Stimulated activated CD8-positive, alpha-beta memory T cell treated with anti-CD3 and anti-CD28 coated beads, Interleukin-15, amount 100 ng/mL, for 4 hours (primary cell): ENCODE data around the gene PRR23E.

ENCODE experiments used
- DNase-seq, 2 donors: peaks; one replicate each; pipeline ENCODE4 v3.0.0-alpha.2; 2020; ENCODE audit warnings: low read depth in 2 of 2

Gene PRR23E

DNA sequence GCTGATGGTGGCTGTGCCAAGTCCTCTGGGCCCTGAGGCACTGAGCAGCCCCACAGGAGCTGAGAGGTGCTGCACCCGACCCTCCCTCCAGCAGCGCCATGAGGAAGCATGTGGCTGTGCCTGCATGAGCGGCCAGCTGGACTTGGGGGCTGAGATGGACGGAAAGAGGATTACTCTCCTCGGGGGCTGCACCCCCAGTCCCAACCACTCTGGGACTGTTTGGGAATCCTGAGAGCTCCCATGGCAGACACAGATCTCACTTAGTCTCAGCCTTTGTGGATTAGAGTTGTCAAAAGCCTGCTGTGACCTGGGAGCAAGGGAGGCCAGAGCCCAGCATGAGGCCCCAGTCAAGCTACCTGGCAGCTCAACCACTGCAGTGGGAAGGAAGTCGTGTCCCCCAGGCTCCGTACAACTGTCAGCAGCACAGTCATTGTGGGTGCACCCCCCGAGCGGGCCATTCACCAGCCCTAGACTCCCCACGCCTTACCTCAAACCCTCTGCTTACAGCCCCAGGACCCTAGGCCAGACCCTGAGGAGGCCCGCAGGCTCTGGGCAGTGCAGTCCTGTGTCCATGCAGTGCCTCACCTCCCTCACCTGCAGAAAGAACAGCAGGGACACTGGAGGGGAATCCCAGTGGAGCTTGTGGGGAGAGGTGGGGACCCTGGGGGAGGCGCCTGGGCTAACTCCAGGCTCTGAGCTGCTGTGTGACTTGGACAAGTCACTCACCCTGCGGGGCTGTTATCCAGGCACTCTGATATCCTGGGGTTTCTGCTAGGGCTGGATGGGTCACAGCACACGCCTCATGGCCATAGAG, 17.1 kb downstream of the PRR23E start:
- no peak for DNase-seq

- DNase-seq = no peak
Observed at GRCh38 chr3:127210654-127210943, 17.7 kb downstream of the PRR23E start.

GRCh38 chr3:127211118-127212060, 18.5 kb downstream of the PRR23E start:
- DNase-seq = no peak

GRCh38 chr3:127212231-127212630, 19.3 kb downstream of the PRR23E start:
- no peak for DNase-seq

DNA sequence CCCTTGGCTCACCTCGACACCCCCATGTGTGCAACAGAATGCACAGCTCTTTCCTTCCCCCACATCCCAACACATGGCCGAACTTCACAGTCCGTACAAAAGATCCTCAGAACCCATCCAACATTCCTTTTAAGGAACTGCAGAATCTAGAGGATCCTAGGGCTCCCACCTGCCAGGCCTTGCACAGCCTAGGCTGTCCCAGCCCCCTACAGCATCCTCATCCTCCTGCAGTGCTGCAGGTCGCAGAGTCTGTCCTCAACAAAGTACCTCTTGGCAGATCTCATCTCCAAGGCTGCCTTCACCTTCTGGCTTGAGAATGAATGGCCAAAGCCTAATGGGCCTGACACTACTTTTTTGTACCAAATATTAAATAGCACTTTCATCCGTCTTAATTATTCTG, 19.8 kb downstream of the PRR23E start:
- DNase-seq = no peak

- DNase-seq = no peak
Observed at GRCh38 chr3:127213381-127213918, 20.5 kb downstream of the PRR23E start.

GRCh38 chr3:127214975-127215374, 22.0 kb downstream of the PRR23E start:
- DNase-seq = no peak

- no peak for DNase-seq
Observed at GRCh38 chr3:127215714-127216414, 22.9 kb downstream of the PRR23E start.

DNA sequence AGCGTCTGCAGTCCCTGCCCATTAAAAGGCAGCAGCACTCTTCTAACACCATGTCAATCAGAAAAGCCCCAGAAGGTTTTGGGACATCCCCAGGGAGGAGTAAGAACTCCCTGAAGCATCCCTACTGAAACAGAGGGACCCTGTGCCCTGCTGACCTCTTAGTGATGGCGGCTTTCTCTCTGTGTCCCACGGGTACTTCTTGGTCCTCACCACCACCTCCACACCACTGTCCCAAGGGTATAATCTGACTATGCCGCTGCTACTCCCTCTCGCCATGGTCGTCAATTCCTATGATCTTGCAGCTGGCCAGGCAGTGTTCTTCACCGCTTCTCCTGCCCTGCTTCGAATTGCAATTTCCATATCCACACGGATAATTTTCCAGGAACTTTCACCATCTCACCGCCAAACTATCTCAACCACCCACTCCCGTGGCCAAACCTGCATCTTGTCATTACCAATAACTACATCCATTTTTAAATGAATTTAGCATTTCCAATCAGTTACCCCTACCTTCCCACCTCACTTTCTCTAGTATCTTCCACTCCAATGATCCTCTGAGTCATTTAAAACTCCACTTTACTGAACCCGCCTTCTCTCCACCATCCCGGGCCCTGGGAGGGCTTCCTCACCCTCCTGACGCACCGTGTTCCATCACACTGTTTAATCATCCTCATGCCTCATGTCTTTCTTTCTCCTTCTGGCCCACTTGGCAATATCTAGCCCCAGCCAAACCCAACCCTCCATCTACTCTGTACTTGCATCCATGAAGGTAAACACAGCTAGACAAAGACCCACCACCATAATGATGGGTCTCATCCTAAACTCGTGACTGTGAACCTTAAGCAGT, 23.7 kb downstream of the PRR23E start:
- no peak for DNase-seq

DNA sequence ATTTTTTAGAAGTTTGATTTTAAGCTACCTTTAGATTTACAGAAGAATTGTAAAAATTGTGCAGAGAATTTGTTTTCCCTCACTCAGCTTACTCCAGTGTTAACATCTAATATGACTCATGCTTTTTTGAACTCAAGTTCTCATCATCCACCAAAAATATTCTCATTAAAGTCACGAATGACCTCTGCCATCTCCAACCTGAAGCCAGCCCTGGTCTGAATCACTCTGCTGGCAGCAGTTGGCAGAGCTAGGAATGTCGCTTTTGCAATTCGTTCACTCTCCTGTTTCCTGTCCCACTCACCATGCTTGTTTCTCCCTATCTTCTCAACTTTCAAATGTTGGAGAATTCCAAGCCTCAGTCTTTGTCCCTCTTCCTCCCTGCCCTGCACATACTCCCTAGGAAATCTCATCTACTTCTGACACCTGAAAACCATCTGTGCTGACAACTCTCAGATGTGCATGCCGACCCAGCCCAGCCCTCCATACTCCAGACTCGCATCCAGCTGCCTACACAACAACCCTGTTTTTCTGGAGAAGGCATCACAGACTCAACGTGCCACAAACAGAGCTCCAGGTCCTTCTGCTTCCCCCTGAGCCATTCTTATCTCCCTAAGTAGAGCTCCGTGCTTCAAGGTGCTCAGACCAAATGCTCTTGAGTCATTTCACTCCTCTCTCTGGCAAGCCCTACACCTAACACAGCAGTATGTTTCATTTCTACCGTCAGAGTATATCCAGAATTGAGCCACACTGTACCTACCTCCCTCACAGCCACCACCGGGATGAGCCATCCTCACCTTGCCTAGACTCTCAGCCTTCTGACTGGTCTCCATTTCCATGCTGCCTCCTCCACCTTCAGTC, 24.9 kb downstream of the PRR23E start:
- no peak for DNase-seq

DNA sequence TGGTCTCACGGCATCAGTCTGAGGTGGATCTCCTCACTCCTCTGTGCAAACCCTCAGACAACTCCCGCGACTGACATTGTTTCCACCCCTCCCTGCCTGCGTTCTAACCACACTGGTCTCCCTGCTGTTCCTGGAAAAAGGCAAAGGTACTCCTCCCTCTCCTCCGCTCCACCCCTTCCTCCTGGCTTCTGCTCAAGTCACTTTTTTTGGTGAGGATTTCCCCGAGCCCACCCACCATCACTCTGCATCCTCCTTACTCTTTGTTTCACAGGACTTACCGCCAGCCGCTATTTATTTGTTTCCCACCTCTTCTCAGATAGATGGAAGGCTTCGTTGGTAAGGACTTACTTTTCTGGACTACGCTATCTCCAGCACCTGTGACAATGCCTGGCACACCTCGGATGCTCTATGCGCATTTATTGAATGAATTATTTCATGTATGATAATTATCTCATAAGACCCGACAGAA, 25.6 kb downstream of the PRR23E start:
- no peak for DNase-seq

DNA sequence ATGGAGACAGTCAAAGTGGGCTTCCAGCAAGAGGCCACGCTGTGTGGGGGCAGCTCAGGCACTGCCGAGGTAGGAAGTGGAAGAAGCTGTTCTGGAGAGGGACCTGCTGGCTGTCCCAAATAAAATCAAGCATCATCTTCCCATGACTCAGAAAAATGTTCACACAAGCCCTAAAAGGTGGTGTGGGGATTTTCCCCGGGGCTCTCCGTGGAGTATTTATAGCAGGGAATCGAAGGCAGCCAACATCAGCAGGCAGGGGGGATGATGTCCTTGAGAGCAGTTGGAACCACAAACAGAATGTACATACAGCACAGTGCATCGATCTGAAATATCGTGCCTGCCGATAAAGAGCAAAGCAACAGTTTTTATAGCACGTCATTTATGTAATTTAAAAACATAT, 27.6 kb downstream of the PRR23E start:
- DNase-seq = no peak

- DNase-seq = no peak
Observed at GRCh38 chr3:127221037-127221436, 28.1 kb downstream of the PRR23E start.

DNA sequence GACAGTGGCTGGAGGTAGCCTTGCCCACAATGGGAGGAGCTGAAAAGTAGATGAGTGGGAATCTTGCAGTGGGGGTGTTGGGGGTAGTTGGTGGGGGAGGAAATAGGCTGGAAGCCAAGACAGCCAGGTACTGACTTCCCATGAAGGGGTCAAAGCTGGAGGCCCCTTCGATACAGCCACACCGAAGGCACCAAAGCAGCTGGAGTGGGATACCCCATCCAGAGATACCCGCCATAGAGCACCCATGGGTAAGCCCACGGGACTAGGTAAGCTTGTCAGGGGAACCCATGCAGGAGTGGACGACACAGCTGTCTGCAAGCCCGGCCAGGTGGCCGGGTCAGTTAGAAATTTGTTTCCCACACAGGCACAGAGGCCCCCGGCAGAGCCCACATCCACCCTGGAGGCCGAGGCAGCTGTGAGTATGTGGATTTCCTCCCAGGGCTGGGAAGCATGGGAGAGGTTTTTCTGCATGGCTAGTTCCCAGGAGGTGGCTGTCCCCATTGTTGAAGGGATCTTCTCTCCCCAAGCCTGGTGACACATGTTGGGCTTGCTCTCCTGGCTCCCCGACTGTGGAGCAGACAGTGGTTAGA, 28.6 kb downstream of the PRR23E start:
- DNase-seq = no peak

GRCh38 chr3:127222163-127222562, 29.2 kb downstream of the PRR23E start:
- no peak for DNase-seq

GRCh38 chr3:127222664-127223063, 29.7 kb downstream of the PRR23E start:
- DNase-seq = no peak

DNA sequence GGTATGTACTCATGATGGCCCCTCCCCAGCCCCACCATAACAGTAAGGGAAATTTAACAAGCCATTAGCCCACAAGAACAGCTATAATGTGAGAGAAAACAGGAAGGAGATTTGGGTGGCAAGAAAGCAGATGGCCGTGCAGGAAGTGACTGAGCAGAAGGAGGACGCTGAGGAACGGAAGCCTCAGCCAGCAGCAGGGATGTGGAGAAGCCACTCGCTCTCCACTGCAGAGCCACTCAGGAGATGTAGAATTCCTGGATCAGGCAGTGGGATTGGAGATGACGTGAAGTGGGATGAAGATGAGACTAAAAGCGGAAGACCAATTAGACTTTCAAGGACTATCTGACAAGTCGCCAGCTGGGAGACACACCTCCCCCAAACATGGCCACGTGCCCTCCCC, 31.2 kb downstream of the PRR23E start:
- no peak for DNase-seq

GRCh38 chr3:127226457-127226856, 33.5 kb downstream of the PRR23E start:
- no peak for DNase-seq

- no peak for DNase-seq
Observed at GRCh38 chr3:127226946-127227842, 34.3 kb downstream of the PRR23E start.
